GM21360 (cell line): ENCODE measurements around the gene CPNE9.

Experiments
- ATAC-seq: cut with Tn5 transposase; IDR thresholded peaks from one replicate; pipeline ENCODE4 v1.9.1; 2021; ENCODE audit warnings: mild to moderate bottlenecking, moderate library complexity; ENCODE audit not compliant: unreplicated experiment

The CPNE9 gene

GRCh38 chr3:9743548-9743947, 39.9 kb downstream of the CPNE9 start:
- ATAC-seq = no peak

- no peak for ATAC-seq
Measured at GRCh38 chr3:9744162-9744561, 40.5 kb downstream of the CPNE9 start.

DNA sequence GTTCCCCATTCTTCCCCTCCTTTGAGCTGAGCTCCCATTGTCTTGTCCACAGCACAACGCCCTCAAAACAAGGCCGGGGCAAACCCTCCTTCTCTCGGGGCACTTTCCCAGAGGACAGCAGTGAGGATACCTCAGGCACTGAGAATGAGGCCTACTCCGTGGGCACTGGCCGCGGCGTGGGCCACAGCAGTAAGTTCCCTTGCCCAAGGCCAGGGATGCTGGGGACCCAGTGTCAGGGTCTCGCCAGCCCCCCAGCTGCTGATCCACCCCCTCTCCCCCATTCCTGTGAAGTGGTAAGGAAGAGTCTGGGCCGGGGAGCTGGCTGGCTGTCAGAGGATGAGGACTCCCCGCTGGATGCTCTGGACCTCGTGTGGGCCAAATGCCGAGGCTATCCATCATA, 41.9 kb downstream of the CPNE9 start:
- ATAC-seq = no peak

GRCh38 chr3:9746330-9746729, 42.7 kb downstream of the CPNE9 start:
- no peak for ATAC-seq

- no peak for ATAC-seq
Measured at GRCh38 chr3:9747267-9747666, 43.6 kb downstream of the CPNE9 start.

- ATAC-seq = no peak
Measured at GRCh38 chr3:9748031-9748430, 44.4 kb downstream of the CPNE9 start.

GRCh38 chr3:9749296-9749644, 45.6 kb downstream of the CPNE9 start:
- no peak for ATAC-seq

- ATAC-seq = peak; percentile 85
Measured at GRCh38 chr3:9749645-9750555, 46.3 kb downstream of the CPNE9 start, which contains the start of gene OGG1. OGG1 (plus strand) TSS chr3:9749952; CDS start chr3:9750287, 335 bp downstream.

GRCh38 chr3:9750556-9751411, 47.2 kb downstream of the CPNE9 start:
- ATAC-seq = no peak

- no peak for ATAC-seq
Measured at GRCh38 chr3:9754678-9755077, 51.0 kb downstream of the CPNE9 start.

GRCh38 chr3:9757427-9757826, 53.8 kb downstream of the CPNE9 start:
- no peak for ATAC-seq

- ATAC-seq = no peak
Measured at GRCh38 chr3:9760779-9761505, 57.3 kb downstream of the CPNE9 start.

- ATAC-seq = no peak
Measured at GRCh38 chr3:9761919-9762318, 58.3 kb downstream of the CPNE9 start.

DNA sequence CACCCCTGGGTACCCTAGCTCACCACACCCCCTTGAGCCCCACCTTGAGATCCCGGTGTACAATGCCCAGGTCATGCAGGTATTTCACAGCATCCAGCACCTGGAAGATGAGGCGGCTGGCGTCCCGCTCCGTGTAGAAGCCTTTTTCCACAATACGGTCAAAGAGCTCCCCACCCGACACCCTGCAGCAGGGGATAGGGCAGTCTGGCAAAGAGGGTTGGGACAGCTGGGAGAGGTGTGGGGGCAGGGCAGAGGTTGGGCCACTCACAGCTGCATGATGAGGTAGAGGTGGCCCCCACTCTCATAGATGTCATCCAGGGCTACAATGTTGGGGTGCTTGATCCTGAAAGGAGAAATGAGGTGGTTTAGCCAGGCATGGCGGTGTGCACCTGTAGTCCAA, 59.2 kb downstream of the CPNE9 start:
- ATAC-seq = no peak

DNA sequence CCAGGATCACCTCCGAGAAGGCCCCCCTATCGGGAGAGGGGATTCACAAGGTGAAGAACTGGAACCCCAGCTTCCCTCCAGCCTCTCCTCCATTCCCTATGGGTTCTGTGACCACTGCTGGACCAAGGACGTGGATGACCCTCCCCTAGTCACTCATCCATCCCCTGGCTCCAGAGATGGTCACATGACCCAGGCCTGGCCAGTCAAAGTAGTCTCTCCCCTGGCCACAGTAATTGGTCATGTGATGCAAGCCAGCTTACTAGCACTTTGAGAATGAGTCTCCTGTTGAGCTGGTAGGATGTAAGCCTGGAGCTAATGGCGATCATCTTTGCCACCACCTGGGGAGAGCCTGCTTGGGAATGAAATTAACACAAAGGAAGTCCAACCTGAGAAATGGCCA, 62.2 kb downstream of the CPNE9 start:
- no peak for ATAC-seq

GRCh38 chr3:9767418-9767817, 63.8 kb downstream of the CPNE9 start:
- no peak for ATAC-seq

DNA sequence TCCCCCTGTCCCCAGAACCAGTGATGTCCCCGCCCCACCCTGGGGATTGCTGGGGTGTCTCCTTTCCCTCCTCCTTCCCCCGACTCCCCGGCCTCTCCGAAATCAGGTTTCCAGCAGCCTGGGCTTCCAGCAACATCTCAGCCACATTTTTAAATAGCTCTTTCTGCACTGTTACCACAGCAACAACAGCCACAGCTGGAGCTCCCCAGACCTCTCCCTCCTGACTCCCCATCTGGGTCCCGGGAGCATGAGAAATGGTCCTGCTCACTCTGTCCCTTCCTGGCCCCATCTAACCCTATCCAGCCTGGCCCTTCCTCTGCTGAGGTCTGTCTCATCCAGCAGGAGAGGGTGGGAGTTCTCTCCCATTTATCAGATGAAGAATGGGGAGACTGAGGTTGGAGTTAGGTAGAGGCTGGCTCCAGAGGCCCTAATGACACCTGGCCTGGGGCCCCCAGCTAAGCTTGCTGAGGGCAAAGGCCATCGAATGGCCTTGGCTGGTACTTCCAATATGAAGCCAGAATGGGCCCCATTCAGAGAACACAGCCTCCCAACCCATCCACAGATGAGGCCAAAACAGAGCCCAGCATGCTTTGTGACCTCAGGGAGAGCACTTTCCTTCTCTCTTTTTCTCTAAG, 64.6 kb downstream of the CPNE9 start:
- no peak for ATAC-seq

DNA sequence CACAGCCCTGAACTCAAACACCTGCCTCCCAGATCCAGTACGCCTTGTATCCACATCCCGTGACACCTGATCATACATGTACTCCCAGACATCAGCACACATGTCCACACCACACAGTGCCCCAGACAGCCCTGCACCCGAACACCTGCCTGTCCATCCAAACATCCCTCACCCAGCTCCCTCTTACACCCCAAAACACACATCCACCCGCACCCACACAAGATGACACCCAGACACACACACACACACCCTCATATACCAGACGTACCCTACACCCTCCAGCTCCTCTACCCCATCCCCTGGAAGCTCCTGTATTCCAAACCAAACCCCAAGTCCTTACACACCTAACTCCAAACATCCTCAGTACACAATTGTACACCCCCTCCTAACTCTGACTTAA, 65.4 kb downstream of the CPNE9 start:
- no peak for ATAC-seq

DNA sequence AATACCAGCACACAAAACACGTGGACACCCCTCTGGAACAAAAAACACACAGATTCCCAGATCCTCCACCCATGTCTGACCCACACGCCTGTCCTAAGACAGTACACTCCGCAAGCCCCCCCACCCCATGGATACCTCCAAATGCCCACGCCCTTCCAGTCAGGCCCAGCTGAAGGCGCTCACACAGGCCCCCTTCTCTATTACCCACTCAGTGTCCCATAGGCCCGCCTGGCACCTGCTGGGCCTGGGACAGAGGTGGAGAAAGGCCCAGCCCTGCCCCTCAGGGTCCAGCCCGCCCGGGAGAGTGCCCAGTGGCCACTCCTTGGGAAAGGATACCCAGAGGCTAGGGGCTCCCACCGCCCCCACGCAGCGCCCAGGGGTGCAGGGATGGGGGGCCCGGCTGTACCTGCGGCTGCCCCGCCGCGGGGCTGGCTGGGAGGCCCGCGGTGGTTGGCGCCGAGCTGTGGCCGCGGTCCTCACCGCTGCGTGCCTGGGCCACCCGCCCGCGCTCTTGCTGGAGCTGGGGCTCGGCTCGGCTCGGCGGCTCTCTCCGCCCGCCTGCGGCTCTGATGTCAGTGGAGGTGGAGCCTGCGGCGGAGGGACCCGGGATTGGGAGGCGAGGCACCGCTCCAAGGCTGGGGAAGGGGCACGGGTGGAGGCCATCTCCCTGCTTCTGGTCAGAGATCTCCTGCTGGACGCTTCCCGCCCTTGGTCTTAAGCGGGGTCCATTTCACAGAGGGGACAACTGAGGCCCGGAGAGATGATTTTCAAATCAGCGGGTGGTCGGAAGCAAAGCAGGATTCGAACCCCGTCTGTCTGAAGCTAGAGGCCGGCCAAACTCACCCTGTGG, 66.0 kb downstream of the CPNE9 start, which contains the start of gene CAMK1:
Gene CAMK1, minus strand, starts transcription at position 522 of the 850 bp plus-strand sequence. CDS start 2,198 bp downstream, outside the sequence.
- peak; percentile 64 for ATAC-seq
